ENCODE results near the gene PCDH9. TPM values are rescaled to one million over a fixed set of nuclear protein-coding genes. Genes with fewer than 3 reads are reported as not detected.

The PCDH9 gene
- total and polyA plus RNA-seq, 3 donors from 2014 or later, result 2.3 to 4.6 (median 3.5) TPM

DNA sequence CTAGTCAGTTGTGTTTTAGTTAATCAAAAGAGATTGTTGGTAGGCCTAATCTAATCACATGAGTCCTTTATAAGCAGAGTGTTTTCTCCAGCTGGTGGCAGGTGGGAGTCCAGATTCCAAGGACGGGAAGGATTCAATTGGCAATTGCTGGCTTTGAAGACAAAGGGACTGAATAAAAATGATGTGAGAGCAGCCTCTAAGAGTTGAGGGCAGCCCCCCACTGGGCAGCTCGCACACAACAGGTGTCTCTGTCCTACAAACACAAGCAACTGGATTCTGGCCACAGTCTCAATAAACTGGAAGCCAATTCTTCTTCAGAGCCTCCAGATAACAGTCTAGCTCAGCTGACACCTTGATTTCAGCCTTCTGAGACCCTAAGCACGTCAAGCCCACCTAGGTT, 915.2 kb downstream of the PCDH9 start:
- TF ChIP-seq, protein P1, sequence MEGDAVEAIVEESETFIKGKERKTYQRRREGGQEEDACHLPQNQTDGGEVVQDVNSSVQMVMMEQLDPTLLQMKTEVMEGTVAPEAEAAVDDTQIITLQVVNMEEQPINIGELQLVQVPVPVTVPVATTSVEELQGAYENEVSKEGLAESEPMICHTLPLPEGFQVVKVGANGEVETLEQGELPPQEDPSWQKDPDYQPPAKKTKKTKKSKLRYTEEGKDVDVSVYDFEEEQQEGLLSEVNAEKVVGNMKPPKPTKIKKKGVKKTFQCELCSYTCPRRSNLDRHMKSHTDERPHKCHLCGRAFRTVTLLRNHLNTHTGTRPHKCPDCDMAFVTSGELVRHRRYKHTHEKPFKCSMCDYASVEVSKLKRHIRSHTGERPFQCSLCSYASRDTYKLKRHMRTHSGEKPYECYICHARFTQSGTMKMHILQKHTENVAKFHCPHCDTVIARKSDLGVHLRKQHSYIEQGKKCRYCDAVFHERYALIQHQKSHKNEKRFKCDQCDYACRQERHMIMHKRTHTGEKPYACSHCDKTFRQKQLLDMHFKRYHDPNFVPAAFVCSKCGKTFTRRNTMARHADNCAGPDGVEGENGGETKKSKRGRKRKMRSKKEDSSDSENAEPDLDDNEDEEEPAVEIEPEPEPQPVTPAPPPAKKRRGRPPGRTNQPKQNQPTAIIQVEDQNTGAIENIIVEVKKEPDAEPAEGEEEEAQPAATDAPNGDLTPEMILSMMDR (IDR thresholded peaks at IDR 0.05), result no peak
- TF ChIP-seq POLR2A (IDR thresholded peaks at IDR 0.05), result no peak

DNA sequence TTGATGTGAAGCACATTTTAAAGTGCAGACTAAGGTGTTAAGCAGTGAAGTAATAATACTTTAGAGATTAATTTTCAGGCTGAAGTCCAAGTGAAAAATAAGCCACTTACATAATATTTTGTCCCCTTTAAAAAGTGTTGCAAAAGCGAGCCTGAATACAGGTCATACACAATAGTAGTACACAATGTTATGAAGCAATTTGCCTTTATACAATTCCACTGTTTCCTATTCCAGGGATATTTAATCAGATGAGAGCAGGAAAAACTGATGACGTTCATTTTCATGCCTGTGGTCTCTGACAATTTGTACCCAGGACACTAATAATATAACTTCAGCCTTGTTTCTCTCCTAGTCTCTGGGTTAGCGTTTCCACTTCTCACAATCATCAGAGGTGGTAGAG, 916.7 kb downstream of the PCDH9 start:
- Histone ChIP-seq H3K4me1 (no peaks in the 10 kb centered on the region), H3K27me3 (no peaks in the 10 kb centered on the region), H3K27ac (no peak overlapping the region), H3K36me3 (ENCODE audit: low read depth, missing control alignments) (no peaks in the 10 kb centered on the region), H3K4me3 (no peak overlapping the region), H3K9me3 (no peaks in the 10 kb centered on the region)
- no peak for DNase-seq
- intact Hi-C loops (cut with DNase I; ENCODE audit: low total_unique reads), result no loop called here
- TF ChIP-seq, protein P1 (IDR thresholded peaks at IDR 0.05), result no peak
- no peak for TF ChIP-seq POLR2A (IDR thresholded peaks at IDR 0.05)
- 54 to 63% methylated on average over 3 of the region's 3 CpGs for WGBS, 2 donors

More for the DNA sequence above, 915.2 kb downstream of the PCDH9 start:
- Histone ChIP-seq H3K27me3 (no peaks in the 10 kb centered on the region), H3K36me3 (ENCODE audit: low read depth, missing control alignments) (no peaks in the 10 kb centered on the region), H3K27ac (no peak overlapping the region), H3K9me3 (no peaks in the 10 kb centered on the region), H3K4me3 (no peak overlapping the region), H3K4me1 (no peaks in the 10 kb centered on the region)
- DNase-seq, result no peak
- intact Hi-C loops (cut with DNase I; ENCODE audit: low total_unique reads), result no loop called here
- 63 to 74% methylated on average over 3 of the region's 3 CpGs for WGBS, 2 donors

DNA sequence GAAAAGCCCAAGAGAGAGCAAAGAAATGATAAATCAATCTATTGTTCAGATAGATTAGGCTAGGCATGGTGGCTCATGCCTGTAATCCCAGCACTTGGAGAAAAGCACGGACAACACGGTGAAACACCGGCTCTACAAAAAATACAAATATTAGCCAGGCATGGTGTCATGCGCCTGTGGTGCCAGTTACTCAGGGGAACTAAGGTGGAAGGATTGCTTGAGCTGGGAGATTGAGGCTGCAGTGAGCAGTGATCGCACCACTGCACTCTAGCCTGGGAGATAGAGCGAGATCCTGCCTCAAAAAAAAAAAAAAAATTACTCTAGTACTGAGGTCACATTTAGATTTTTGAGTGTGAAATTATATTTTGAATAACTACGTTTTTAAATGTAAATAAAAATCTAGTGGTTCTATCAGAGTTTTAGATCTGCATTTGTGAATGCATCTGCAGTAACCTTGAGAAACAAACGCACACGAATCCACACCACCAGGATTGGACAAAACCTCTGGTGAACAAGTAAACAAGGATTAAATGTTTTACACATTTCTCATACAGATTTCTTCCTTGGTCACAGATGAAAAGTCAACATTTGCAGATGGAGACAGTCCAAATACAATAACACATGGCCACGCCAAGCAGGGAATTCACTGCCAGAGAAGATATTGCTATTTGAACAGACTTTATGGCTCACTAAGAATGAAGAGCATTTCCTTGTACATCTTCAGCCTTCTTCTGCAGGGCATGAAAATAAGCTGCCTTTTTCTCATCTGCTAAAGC, 917.6 kb downstream of the PCDH9 start:
- intact Hi-C loops (cut with DNase I; ENCODE audit: low total_unique reads), result no loop called here
- 58 to 62% methylated on average over 10 of the region's 10 CpGs for WGBS, 2 donors
- Histone ChIP-seq H3K4me1 (no peaks in the 10 kb centered on the region), H3K27me3 (no peaks in the 10 kb centered on the region), H3K9me3 (no peaks in the 10 kb centered on the region), H3K4me3 (no peak overlapping the region), H3K27ac (no peak overlapping the region), H3K36me3 (ENCODE audit: low read depth, missing control alignments) (no peaks in the 10 kb centered on the region)
- DNase-seq, result peak; percentile 14
- TF ChIP-seq POLR2A (IDR thresholded peaks at IDR 0.05), result no peak
- TF ChIP-seq, protein P1 (IDR thresholded peaks at IDR 0.05), result no peak

DNA sequence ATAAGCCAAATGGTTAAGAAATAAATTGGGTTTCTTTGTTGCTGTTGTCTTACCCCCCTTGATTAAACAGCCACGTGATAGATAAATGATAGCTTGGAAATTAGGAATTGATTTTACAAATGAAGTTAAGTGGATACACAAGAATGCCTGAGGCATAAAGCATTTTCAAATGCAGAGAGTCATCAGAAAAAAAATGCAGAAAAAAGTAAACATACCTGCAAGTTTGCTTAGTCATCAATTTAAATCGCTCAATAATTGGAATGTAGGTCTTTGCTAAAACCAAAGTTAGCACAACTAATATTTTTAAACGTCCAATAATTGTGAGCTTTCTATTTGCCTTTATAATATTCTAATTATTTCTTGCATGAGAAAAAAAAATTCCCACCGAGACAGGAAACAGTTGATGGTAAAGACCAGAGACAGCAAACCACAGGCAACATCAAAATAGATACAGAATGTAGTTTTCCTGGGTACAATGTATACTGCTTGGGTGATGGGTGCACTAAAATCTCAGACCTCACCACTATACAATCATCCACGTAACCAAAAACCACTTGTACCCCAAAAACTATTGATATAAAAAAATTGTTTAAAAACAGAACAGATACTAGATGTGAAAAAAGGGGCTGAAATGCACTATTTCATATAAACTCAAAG, 924.0 kb downstream of the PCDH9 start:
- DNase-seq, result no peak
- H3K4me1 ChIP-seq, result no peaks in the 10 kb centered on the region
- no peak overlapping the region for H3K27ac ChIP-seq
- no peak overlapping the region for H3K4me3 ChIP-seq
- no peaks in the 10 kb centered on the region for H3K27me3 ChIP-seq
- intact Hi-C loops (cut with DNase I; ENCODE audit: low total_unique reads), result no loop called here
- 83 to 84% methylated on average over 5 of the region's 5 CpGs for WGBS, 2 donors
- H3K9me3 ChIP-seq, result no peaks in the 10 kb centered on the region
- TF ChIP-seq POLR2A (IDR thresholded peaks at IDR 0.05), result no peak
- TF ChIP-seq, protein P1 (IDR thresholded peaks at IDR 0.05), result no peak
- no peaks in the 10 kb centered on the region for H3K36me3 ChIP-seq (ENCODE audit: low read depth, missing control alignments)
